Testis (tissue), 3 donors: ENCODE data around the gene AMBP. TPM values are rescaled to one million over a fixed set of nuclear protein-coding genes. Genes with fewer than 3 reads are reported as not detected.

Source experiments
- DNase-seq: peaks from one replicate; pipeline ENCODE4 v3.0.0-alpha.2; 2019
- H3K27ac ChIP-seq, 2 donors: fragments of 200-600 bp; sonication (generic); one replicate each; pipeline ENCODE4 v1.5.1; 2019
- H3K27me3 ChIP-seq: fragments of 200-600 bp; sonication (generic); one replicate; pipeline ENCODE4 v1.5.1; 2019
- H3K36me3 ChIP-seq: fragments of 200-600 bp; sonication (generic); one replicate; pipeline ENCODE4 v1.5.1; 2017; ENCODE audit warnings: low read depth; ENCODE audit errors: missing control alignments
- H3K4me1 ChIP-seq: fragments of 200-600 bp; sonication (generic); one replicate; pipeline ENCODE4 v1.5.1; 2019
- H3K4me3 ChIP-seq, 2 donors: fragments of 200-600 bp; sonication (generic); one replicate each; pipeline ENCODE4 v1.5.1; 2017 to 2019
- H3K9me3 ChIP-seq: fragments of 200-600 bp; sonication (generic); one replicate; pipeline ENCODE4 v1.5.1; 2017
- CTCF ChIP-seq, 3 experiments: fragments of 450-650 bp in 2 of 3; fragments of 200-600 bp in 1 of 3; sonication (generic) in 1 of 3; IDR thresholded peaks; one replicate each; pipeline ENCODE4 v1.5.1; 2016 to 2019; ENCODE audit warnings: antibody characterized with exemption in 3 of 3, mild to moderate bottlenecking in 2 of 3, moderate library complexity in 1 of 3
- POLR2A ChIP-seq: fragments of 450-650 bp; IDR thresholded peaks from one replicate; pipeline ENCODE4 v1.6.1; 2017; ENCODE audit warnings: antibody characterized with exemption, mild to moderate bottlenecking, moderate library complexity
- WGBS, 2 donors: methylation state at CpG; one replicate each; pipeline ENCODE4 v1.1.5; 2018; 5-methylcytosine and 5-hydroxymethylcytosine counted together
- intact Hi-C: fragments of 100-400 bp; cut with DNase I; formaldehyde crosslinking; loops from one replicate; pipeline ENCODE4 v1.15.1; 2023; ENCODE audit warnings: low total_unique reads
- polyA plus RNA-seq: library from polyadenylated mRNA; stranded (reverse); fragments of 350-450 nt; fragmentation: Illumina TruSeq; extraction: RNeasy Lipid Tissue Mini Kit (QIAGEN cat#74804); gene quantifications from one replicate; pipeline ENCODE4 v1.2.3, GENCODE V29; 2014; ENCODE audit warnings: low read depth, low replicate concordance; ENCODE audit not compliant: insufficient read depth
- total RNA-seq, 2 donors: library from RNA; depleted of rRNA; stranded (reverse); fragments of >200 nt; gene quantifications; one replicate each; pipeline ENCODE4 v1.2.3, GENCODE V29; 2016

Gene AMBP
- total and polyA plus RNA-seq, 3 donors from 2014 or later, result 0.47 to 0.88 (median 0.68) TPM

GRCh38 chr9:114059047-114059803, 18.9 kb downstream of the AMBP start:
- Histone ChIP-seq H3K4me1 (peaks cover 6% of the 10 kb centered on the region), H3K27ac (no peak overlapping the region), H3K36me3 (no peaks in the 10 kb centered on the region), H3K4me3 (no peak overlapping the region), H3K9me3 (no peaks in the 10 kb centered on the region), H3K27me3 (no peaks in the 10 kb centered on the region)
- 59 to 60% methylated on average over 7 to 8 of the region's 8 CpGs for WGBS, 2 donors
- DNase-seq, result no peak
- intact Hi-C loops, result no loop called here
- TF ChIP-seq CTCF (IDR thresholded peaks at IDR 0.05) (no peak), POLR2A (no peak)

GRCh38 chr9:114058688-114059046, 19.4 kb downstream of the AMBP start:
- WGBS, 2 donors, result 66 to 90% methylated on average over 4 of the region's 4 CpGs
- intact Hi-C loops, result no loop called here
- H3K27ac ChIP-seq, result no peak overlapping the region
- H3K27me3 ChIP-seq, result no peaks in the 10 kb centered on the region
- peaks cover 6% of the 10 kb centered on the region for H3K4me1 ChIP-seq
- TF ChIP-seq CTCF (IDR thresholded peaks at IDR 0.05), result no peak
- no peak for TF ChIP-seq POLR2A
- H3K4me3 ChIP-seq, result no peak overlapping the region
- no peaks in the 10 kb centered on the region for H3K9me3 ChIP-seq
- no peak for DNase-seq
- no peaks in the 10 kb centered on the region for H3K36me3 ChIP-seq

GRCh38 chr9:114057161-114057885, 20.8 kb downstream of the AMBP start:
- no peak for DNase-seq
- H3K36me3 ChIP-seq, result no peaks in the 10 kb centered on the region
- intact Hi-C loops, result no loop called here
- TF ChIP-seq CTCF (IDR thresholded peaks at IDR 0.05) (no peak), POLR2A (no peak)
- no peaks in the 10 kb centered on the region for H3K27me3 ChIP-seq
- no peak overlapping the region for H3K4me3 ChIP-seq
- no peaks in the 10 kb centered on the region for H3K9me3 ChIP-seq
- WGBS, 2 donors, result 77 to 90% methylated on average over 7 of the region's 7 CpGs
- peaks cover 6% of the 10 kb centered on the region for H3K4me1 ChIP-seq
- no peak overlapping the region for H3K27ac ChIP-seq

- Histone ChIP-seq H3K4me3 (no peak overlapping the region), H3K36me3 (no peaks in the 10 kb centered on the region), H3K27ac (no peak overlapping the region), H3K27me3 (no peaks in the 10 kb centered on the region), H3K4me1 (peaks cover 6% of the 10 kb centered on the region), H3K9me3 (no peaks in the 10 kb centered on the region)
- no peak for DNase-seq
- TF ChIP-seq CTCF (IDR thresholded peaks at IDR 0.05), result no peak
- TF ChIP-seq POLR2A, result no peak
- WGBS, 2 donors, result 88 to 100% methylated on average over 5 of the region's 5 CpGs
- intact Hi-C loops, result no loop called here
Observed at GRCh38 chr9:114056527-114056926, 21.6 kb downstream of the AMBP start.
